H1 (cell line): ENCODE measurements around the gene PCED1B. TPM values are rescaled to one million over a fixed set of nuclear protein-coding genes. Genes with fewer than 3 reads are reported as not detected.

Experiments used
- CTCF ChIA-PET: fragments of 300-600 bp; sonication (Branson Sonifier 250); formaldehyde crosslinking; loops from one replicate; lab custom pipeline; 2021; ENCODE audit not compliant: partially characterized antibody; lab: Charles Lee
- POLR2A ChIA-PET: fragments of 300-600 bp; sonication (Branson Sonifier 250); formaldehyde crosslinking; loops from one replicate; lab custom pipeline; 2021; ENCODE audit warnings: inconsistent platforms; ENCODE audit not compliant: partially characterized antibody; lab: Charles Lee
- DNase-seq, 2 experiments: peaks; one replicate each; pipeline versions ENCODE4 v3.0.0 to v3.0.0-alpha.2; 2010 to 2022; ENCODE audit warnings: low spot score in 2 of 2, low read depth in 1 of 2, mixed read lengths in 1 of 2
- FAIRE-seq: peaks from 2 replicates; lab custom pipeline; 2011; peaks lifted over from hg19 to GRCh38; lab: Jason Lieb, UNC
- H2AFZ ChIP-seq: 2 replicates; pipeline ENCODE4 v1.8.1; 2012; ENCODE audit warnings: low read length, inconsistent platforms
- H2AK5ac ChIP-seq: 2 replicates; pipeline ENCODE4 v1.6.1; 2013; ENCODE audit warnings: low read depth, low read length
- H2BK120ac ChIP-seq: replicated peaks from 2 replicates; pipeline ENCODE3; 2013; ENCODE audit warnings: low read depth, low read length, inconsistent platforms
- H2BK12ac ChIP-seq: 2 replicates; pipeline ENCODE4 v1.6.1; 2013; ENCODE audit warnings: low read depth, low read length
- H2BK15ac ChIP-seq: 2 replicates; pipeline ENCODE4 v1.6.1; 2013; ENCODE audit warnings: low read length
- H2BK20ac ChIP-seq: 2 replicates; pipeline ENCODE4 v1.6.1; 2013; ENCODE audit warnings: low read length
- H2BK5ac ChIP-seq: 2 replicates; pipeline ENCODE4 v1.6.1; 2013; ENCODE audit warnings: low read depth, low read length
- H3K14ac ChIP-seq: 2 replicates; pipeline ENCODE4 v1.6.1; 2013; ENCODE audit warnings: inconsistent platforms; ENCODE audit not compliant: insufficient read length
- H3K18ac ChIP-seq: 2 replicates; pipeline ENCODE4 v1.6.1; 2013; ENCODE audit warnings: low read length; ENCODE audit errors: extremely low read depth
- H3K23ac ChIP-seq: 2 replicates; pipeline ENCODE4 v1.6.1; 2013; ENCODE audit warnings: inconsistent platforms; ENCODE audit not compliant: insufficient read length
- H3K23me2 ChIP-seq: 2 replicates; pipeline ENCODE4 v1.6.1; 2013; ENCODE audit warnings: low read depth, low read length
- H3K27ac ChIP-seq: 2 replicates; pipeline ENCODE4 v1.6.1; 2011; ENCODE audit warnings: low read depth, low read length, inconsistent platforms
- H3K27me3 ChIP-seq, 4 experiments: replicated peaks in 1 of 4; 1 replicate in 1 of 4; 2 replicates in 3 of 4; pipeline versions ENCODE4 v1.6.1 to v1.8.1; 2011 to 2013; ENCODE audit warnings: low read length in 3 of 4, mild to moderate bottlenecking in 3 of 4, inconsistent platforms in 2 of 4, mixed read lengths in 2 of 4, moderate library complexity in 1 of 4; ENCODE audit not compliant: control insufficient read depth in 3 of 4, insufficient read depth in 3 of 4; ENCODE audit errors: extremely low read depth in 1 of 4
- H3K36me3 ChIP-seq, 4 experiments: 2 replicates each; pipeline versions ENCODE4 v1.6.1 to v1.8.1; 2011 to 2013; ENCODE audit warnings: mild to moderate bottlenecking in 4 of 4, low read length in 3 of 4, moderate library complexity in 2 of 4, control low read depth in 1 of 4, inconsistent platforms in 1 of 4; ENCODE audit not compliant: insufficient read depth in 4 of 4, control insufficient read depth in 2 of 4
- H3K4ac ChIP-seq: replicated peaks from 2 replicates; pipeline ENCODE3; 2013; ENCODE audit warnings: low read length, low read depth, mixed read lengths, inconsistent platforms; ENCODE audit not compliant: insufficient read length
- H3K4me1 ChIP-seq, 4 experiments: replicated peaks in 1 of 4; 1 replicate in 1 of 4; 2 replicates in 3 of 4; pipeline versions ENCODE4 v1.6.1 to v1.8.1; 2011 to 2013; ENCODE audit warnings: low read length in 3 of 4, inconsistent platforms in 2 of 4, mixed read lengths in 1 of 4; ENCODE audit not compliant: insufficient read depth in 4 of 4, control insufficient read depth in 3 of 4
- H3K4me2 ChIP-seq, 2 experiments: 2 replicates each; pipeline versions ENCODE4 v1.6.1 to v1.8.1; 2011 to 2013; ENCODE audit warnings: low read depth in 2 of 2, low read length in 2 of 2, control low read depth in 1 of 2, inconsistent platforms in 1 of 2, mild to moderate bottlenecking in 1 of 2; ENCODE audit not compliant: insufficient read depth in 1 of 2
- H3K4me3 ChIP-seq, 4 experiments: fragments of 200-600, 300-600 bp in 1 of 4; sonication (generic), shearing (Covaris generic), sonication (Bioruptor Twin) in 1 of 4; 2 replicates each; pipeline versions ENCODE4 v1.5.1 to v1.8.1; 2011 to 2016; ENCODE audit warnings: low read length in 4 of 4, low read depth in 3 of 4, control low read depth in 2 of 4, inconsistent platforms in 2 of 4, mild to moderate bottlenecking in 2 of 4, mixed read lengths in 1 of 4, moderate library complexity in 1 of 4; ENCODE audit not compliant: insufficient read depth in 2 of 4; ENCODE audit errors: extremely low read depth in 1 of 4
- H3K56ac ChIP-seq: replicated peaks from 2 replicates; pipeline ENCODE3; 2013; ENCODE audit warnings: low read depth, mild to moderate bottlenecking, mixed read lengths, low read length, inconsistent platforms; ENCODE audit not compliant: insufficient read length
- H3K79me1 ChIP-seq: 2 replicates; pipeline ENCODE4 v1.6.1; 2013; ENCODE audit warnings: low read depth, low read length, control low read depth
- H3K79me2 ChIP-seq, 2 experiments: 2 replicates each; pipeline versions ENCODE4 v1.6.1 to v1.8.1; 2012 to 2013; ENCODE audit warnings: low read length in 2 of 2, mild to moderate bottlenecking in 2 of 2, inconsistent platforms in 1 of 2; ENCODE audit not compliant: insufficient read depth in 2 of 2, control insufficient read depth in 1 of 2
- H3K9ac ChIP-seq, 4 experiments: replicated peaks in 1 of 4; 1 replicate in 1 of 4; 2 replicates in 3 of 4; pipeline versions ENCODE4 v1.6.1 to v1.8.1; 2011 to 2013; ENCODE audit warnings: low read depth in 3 of 4, low read length in 3 of 4, control low read depth in 2 of 4, mild to moderate bottlenecking in 2 of 4, moderate library complexity in 2 of 4, inconsistent platforms in 1 of 4; ENCODE audit errors: extremely low read depth in 1 of 4
- H3K9me3 ChIP-seq, 2 experiments: 2 replicates each; pipeline versions ENCODE4 v1.6.1 to v1.8.1; 2012 to 2013; ENCODE audit warnings: mild to moderate bottlenecking in 2 of 2, moderate library complexity in 2 of 2, control low read depth in 1 of 2, inconsistent platforms in 1 of 2, low read depth in 1 of 2, low read length in 1 of 2, mixed read lengths in 1 of 2; ENCODE audit not compliant: insufficient read depth in 2 of 2
- H4K20me1 ChIP-seq, 2 experiments: replicated peaks in 1 of 2; 2 replicates each; pipeline versions ENCODE3 to v1.8.1; 2011 to 2013; ENCODE audit warnings: inconsistent platforms in 2 of 2, low read length in 2 of 2, mild to moderate bottlenecking in 1 of 2; ENCODE audit not compliant: insufficient read depth in 2 of 2, control insufficient read depth in 1 of 2
- H4K5ac ChIP-seq: 2 replicates; pipeline ENCODE4 v1.6.1; 2013; ENCODE audit warnings: low read length, low read depth, mixed read lengths, inconsistent platforms; ENCODE audit not compliant: insufficient read length
- H4K8ac ChIP-seq: 2 replicates; pipeline ENCODE4 v1.8.0; 2013; ENCODE audit warnings: mild to moderate bottlenecking, moderate library complexity, low read length, inconsistent platforms; ENCODE audit not compliant: insufficient read depth; ENCODE audit errors: extremely low read depth
- H4K91ac ChIP-seq: replicated peaks from 2 replicates; pipeline ENCODE3; 2013; ENCODE audit warnings: low read length, mixed read lengths, inconsistent platforms; ENCODE audit not compliant: insufficient read length
- ATF3 ChIP-seq: IDR thresholded peaks from 2 replicates; pipeline ENCODE4 v1.6.1; 2011; ENCODE audit warnings: low read depth, mild to moderate bottlenecking, low read length; ENCODE audit not compliant: insufficient read depth
- CEBPB ChIP-seq: IDR thresholded peaks from 2 replicates; pipeline ENCODE4 v1.6.1; 2012; ENCODE audit warnings: low read depth, low read length
- CHD1 ChIP-seq: IDR thresholded peaks from 2 replicates; pipeline ENCODE4 v1.6.1; 2012; ENCODE audit warnings: low read depth, low read length, improper control_type of control experiment
- GABPA ChIP-seq: IDR thresholded peaks from 2 replicates; pipeline ENCODE4 v1.6.1; 2011; ENCODE audit warnings: mild to moderate bottlenecking, low read length, moderate library complexity, borderline replicate concordance; ENCODE audit not compliant: insufficient read depth
- GTF2F1 ChIP-seq: IDR thresholded peaks from 2 replicates; pipeline ENCODE4 v1.6.1; 2012; ENCODE audit warnings: low read depth, low read length, improper control_type of control experiment, borderline replicate concordance
- HDAC6 ChIP-seq: IDR thresholded peaks from one replicate; pipeline ENCODE4 v1.7.1; 2012; ENCODE audit warnings: low read depth, mild to moderate bottlenecking, inconsistent platforms, low read length, moderate library complexity
- NANOG ChIP-seq: IDR thresholded peaks from 2 replicates; pipeline ENCODE4 v1.6.1; 2011; ENCODE audit warnings: low read length, low read depth, mild to moderate bottlenecking, inconsistent platforms; ENCODE audit not compliant: insufficient read depth, poor library complexity, severe bottlenecking
- RXRA ChIP-seq: IDR thresholded peaks from 2 replicates; pipeline ENCODE4 v1.6.1; 2011; ENCODE audit warnings: low read depth, mild to moderate bottlenecking, low read length, moderate library complexity; ENCODE audit not compliant: insufficient read depth
- WGBS, 2 experiments: shearing (Covaris generic) in 1 of 2; methylation state at CpG; one replicate each; pipeline versions ENCODE4 v1.1.6 to v1.1.7; 2013 to 2015; ENCODE audit warnings: low lambda C conversion rate in 2 of 2, mixed read lengths in 2 of 2, inconsistent platforms in 1 of 2, low coverage in 1 of 2, missing lambda C conversion rate in 1 of 2; ENCODE audit not compliant: insufficient replicate concordance in 2 of 2, insufficient coverage in 1 of 2, insufficient read length in 1 of 2; ENCODE audit errors: extremely low coverage in 1 of 2, missing lambda C conversion rate in 1 of 2; 5-methylcytosine and 5-hydroxymethylcytosine counted together
- polyA plus RNA-seq, 7 experiments: library from polyadenylated mRNA; depleted of rRNA in 3 of 7; stranded (reverse) in 5 of 7; unstranded in 2 of 7; fragments of >200 nt in 5 of 7; fragments of 200-250 nt in 2 of 7; gene quantifications; 1 replicate in 5 of 7; 2 replicates in 1 of 7; 4 replicates in 1 of 7; pipeline versions ENCODE4 v1.2.1 to v1.2.3, GENCODE V29; 2011 to 2013; ENCODE audit warnings: missing spikeins in 2 of 7, mixed read lengths in 2 of 7
- total RNA-seq: library from RNA; stranded (reverse); fragmentation: NEBNext Ultra II Directional; extraction: Animal tissue kit (Norgen Biotek cat#: 25700); gene quantifications from 2 replicates; pipeline ENCODE4 v1.2.1, GENCODE V29; 2021

Gene PCED1B
- total and polyA plus RNA-seq, 2 of the 8 experiments (the other 6 are each of a cell fraction or from before 2014, with no cell fraction given) = 4.7 to 5.4 TPM

DNA sequence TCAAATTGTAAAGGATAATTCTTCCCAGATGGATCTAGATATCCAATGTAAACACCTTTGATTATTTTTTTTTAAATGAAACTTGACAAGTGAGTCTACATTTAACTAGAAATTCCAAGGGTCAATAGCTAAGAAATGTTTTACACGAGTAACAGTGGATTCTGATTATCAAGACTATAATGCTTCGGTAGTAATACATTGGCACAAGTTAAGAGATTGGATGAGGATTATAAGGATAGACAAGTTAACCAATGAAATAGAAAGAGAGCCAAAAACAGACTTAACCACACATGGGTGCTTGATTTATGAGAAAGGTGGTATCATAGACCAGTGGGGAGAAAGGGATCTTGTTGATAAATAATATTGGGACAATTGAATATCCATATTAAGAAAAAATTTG lies 40.3 kb upstream of the PCED1B start:
- Histone ChIP-seq H3K79me1 (no peaks in the 10 kb centered on the region), H3K23me2 (no peaks in the 10 kb centered on the region), H2AFZ (no peak overlapping the region), H3K27me3 (no peaks in the 10 kb centered on the region), H3K18ac (no peak overlapping the region), H2BK5ac (no peak overlapping the region), H3K14ac (no peak overlapping the region), H3K4me3 (no peak overlapping the region), H2BK15ac (no peak overlapping the region), H3K4me2 (no peak overlapping the region), H3K36me3 (no peaks in the 10 kb centered on the region), H4K8ac (no peak overlapping the region), H3K56ac (no peak overlapping the region), H3K79me2 (no peaks in the 10 kb centered on the region), H3K27ac (no peak overlapping the region), H4K5ac (no peak overlapping the region), H4K91ac (no peak overlapping the region), H2BK20ac (no peak overlapping the region), H3K9ac (no peak overlapping the region), H3K23ac (no peak overlapping the region), H3K4me1 (peaks cover 0 to 3% (median 0%) of the 10 kb centered on the region in 4 experiments; a peak in 2 of 7 replicates), H4K20me1 (no peaks in the 10 kb centered on the region), H2AK5ac (no peak overlapping the region), H3K9me3 (no peaks in the 10 kb centered on the region), H3K4ac (no peak overlapping the region), H2BK12ac (no peak overlapping the region), H2BK120ac (no peak overlapping the region)
- TF ChIP-seq ATF3 (no peak), NANOG (no peak), RXRA (no peak), CEBPB (no peak), GABPA (no peak), CHD1 (no peak), HDAC6 (no peak), GTF2F1 (no peak)
- 79% methylated on average over 2 of the region's 2 CpGs; no CpG with 5 or more reads in 1 of the 2 experiments for WGBS, 2 experiments
- ChIA-PET CTCF (no interaction called here), POLR2A (no interaction called here)
- no peak for FAIRE-seq
- no peak for DNase-seq
